GM19035 (cell line): ENCODE results near the gene CBLL2.
"Not testable (repeated sequence)": the region's sequence is repeated elsewhere in the genome, so short reads cannot be mapped to it uniquely, and the experiment has no call there.

Experiments
- ATAC-seq: cut with Tn5 transposase; IDR thresholded peaks from one replicate; pipeline ENCODE4 v1.9.1; 2021; ENCODE audit not compliant: unreplicated experiment

CBLL2 gene

GRCh38 chrX:22272613-22273012 is at the start of gene CBLL2:
Gene CBLL2 (plus strand): TSS chrX:22272913. CDS start chrX:22272992, 79 bp downstream.
- ATAC-seq: no peak

- no peak for ATAC-seq
Measured at GRCh38 chrX:22234380-22234779, 38.3 kb upstream of the CBLL2 start.

- ATAC-seq: no peak
Measured at GRCh38 chrX:22237479-22237878, 35.2 kb upstream of the CBLL2 start.

- ATAC-seq: no peak
Measured at GRCh38 chrX:22246620-22247019, 26.1 kb upstream of the CBLL2 start.

GRCh38 chrX:22247169-22247568 is 25.5 kb upstream of the CBLL2 start:
- no peak for ATAC-seq

- ATAC-seq: no peak
Measured at GRCh38 chrX:22248401-22248800, 24.3 kb upstream of the CBLL2 start.

- ATAC-seq: no peak
Measured at GRCh38 chrX:22249371-22249770, 23.3 kb upstream of the CBLL2 start.

- ATAC-seq: no peak
Measured at GRCh38 chrX:22268706-22269105, 4.0 kb upstream of the CBLL2 start.

GRCh38 chrX:22273714-22274317 is 1.1 kb downstream of the CBLL2 start:
- no peak for ATAC-seq

- no peak for ATAC-seq
Measured at GRCh38 chrX:22276781-22277180, 4.1 kb downstream of the CBLL2 start.

GRCh38 chrX:22278375-22278774 is 5.7 kb downstream of the CBLL2 start:
- no peak for ATAC-seq

- ATAC-seq: not testable (repeated sequence)
Measured at GRCh38 chrX:22289209-22289608, 16.5 kb downstream of the CBLL2 start.

- no peak for ATAC-seq
Measured at GRCh38 chrX:22296871-22297270, 24.2 kb downstream of the CBLL2 start.

GRCh38 chrX:22300130-22300529 is 27.4 kb downstream of the CBLL2 start:
- ATAC-seq: no peak

- ATAC-seq: no peak
Measured at GRCh38 chrX:22310779-22311178, 38.1 kb downstream of the CBLL2 start.

- ATAC-seq: no peak
Measured at GRCh38 chrX:22313766-22314165, 41.1 kb downstream of the CBLL2 start.

GRCh38 chrX:22314211-22314610 is 41.5 kb downstream of the CBLL2 start:
- no peak for ATAC-seq

GRCh38 chrX:22314692-22315091 is 42.0 kb downstream of the CBLL2 start:
- ATAC-seq: no peak

- no peak for ATAC-seq
Measured at GRCh38 chrX:22315151-22315550, 42.4 kb downstream of the CBLL2 start.

GRCh38 chrX:22320236-22320873 is 47.6 kb downstream of the CBLL2 start:
- no peak for ATAC-seq

- no peak for ATAC-seq
Measured at GRCh38 chrX:22323541-22323940, 50.8 kb downstream of the CBLL2 start.
